ENCODE data around the gene GSK3B. TPM values are rescaled to one million over a fixed set of nuclear protein-coding genes. Genes with fewer than 3 reads are reported as not detected.

Gene GSK3B
- total RNA-seq, 3 donors from 2014 or later (not counting 1 experiment from before 2014, with no cell fraction given): 61.3 to 67.0 (median 62.7) TPM

GRCh38 chr3:120140098-120140742 lies 46.0 kb upstream of the GSK3B start:
- H3K4me3 ChIP-seq (ENCODE audit: low read length): no peak overlapping the region
- H3K27ac ChIP-seq (ENCODE audit: low read length): no peak overlapping the region
- H3K4me3 Mint-ChIP-seq: no peak overlapping the region
- WGBS (ENCODE audit: insufficient coverage): 98% methylated on average over 52 of the region's 52 CpGs
- intact Hi-C loops (cut with micrococcal nuclease): no loop called here
- no peaks in the 10 kb centered on the region for H3K36me3 Mint-ChIP-seq
- no peak overlapping the region for H3K27ac Mint-ChIP-seq
- no peaks in the 10 kb centered on the region for H3K4me1 Mint-ChIP-seq
- peaks cover 0 to 2% of the 10 kb centered on the region in 2 donors for H3K27me3 Mint-ChIP-seq (ENCODE audit: low read depth in 2 of 2)
- no peak for TF ChIP-seq CTCF (IDR thresholded peaks at IDR 0.05)
- H3K36me3 ChIP-seq (ENCODE audit: control insufficient read depth, insufficient read depth, low read length): no peaks in the 10 kb centered on the region
- no peaks in the 10 kb centered on the region for H3K4me1 ChIP-seq (ENCODE audit: control insufficient read depth, insufficient read depth, low read length)
- H3K27me3 ChIP-seq (ENCODE audit: control insufficient read depth, insufficient read depth, low read length): no peaks in the 10 kb centered on the region
- ATAC-seq: no peak
- no peaks in the 10 kb centered on the region for H3K9me3 ChIP-seq (ENCODE audit: control insufficient read depth, insufficient read depth, low read length)
- H3K9me3 Mint-ChIP-seq: no peaks in the 10 kb centered on the region
- DNase-seq: no peak

- Mint-ChIP-seq H3K4me3 (no peak overlapping the region), H3K27me3 (ENCODE audit: low read depth in 2 of 2) (peaks cover 0 to 2% of the 10 kb centered on the region in 2 donors)
- no peak for ATAC-seq
Measured at GRCh38 chr3:120139140-120139539, 44.9 kb upstream of the GSK3B start.

GRCh38 chr3:120137548-120137947 lies 43.3 kb upstream of the GSK3B start:
- H3K4me3 ChIP-seq (ENCODE audit: low read length): no peak overlapping the region
- H3K4me1 Mint-ChIP-seq: no peaks in the 10 kb centered on the region
- ATAC-seq: no peak

More at GRCh38 chr3:120139140-120139539, 44.9 kb upstream of the GSK3B start:
- Histone ChIP-seq H3K27me3 (ENCODE audit: control insufficient read depth, insufficient read depth, low read length) (no peaks in the 10 kb centered on the region), H3K36me3 (ENCODE audit: control insufficient read depth, insufficient read depth, low read length) (no peaks in the 10 kb centered on the region), H3K4me3 (ENCODE audit: low read length) (no peak overlapping the region), H3K4me1 (ENCODE audit: control insufficient read depth, insufficient read depth, low read length) (no peaks in the 10 kb centered on the region), H3K27ac (ENCODE audit: low read length) (no peak overlapping the region), H3K9me3 (ENCODE audit: control insufficient read depth, insufficient read depth, low read length) (no peaks in the 10 kb centered on the region)
- TF ChIP-seq CTCF (IDR thresholded peaks at IDR 0.05): no peak
- Mint-ChIP-seq H3K4me1 (no peaks in the 10 kb centered on the region), H3K9me3 (no peaks in the 10 kb centered on the region), H3K36me3 (no peaks in the 10 kb centered on the region), H3K27ac (no peak overlapping the region)
- intact Hi-C loops (cut with micrococcal nuclease): no loop called here
- DNase-seq: no peak
- 96% methylated on average over 4 of the region's 4 CpGs for WGBS (ENCODE audit: insufficient coverage)

More at GRCh38 chr3:120137548-120137947, 43.3 kb upstream of the GSK3B start:
- H3K4me3 Mint-ChIP-seq: no peak overlapping the region
- no peak for DNase-seq
- TF ChIP-seq CTCF (IDR thresholded peaks at IDR 0.05): no peak
- intact Hi-C loops (cut with micrococcal nuclease): no loop called here
- Histone ChIP-seq H3K36me3 (ENCODE audit: control insufficient read depth, insufficient read depth, low read length) (no peaks in the 10 kb centered on the region), H3K9me3 (ENCODE audit: control insufficient read depth, insufficient read depth, low read length) (no peaks in the 10 kb centered on the region), H3K27me3 (ENCODE audit: control insufficient read depth, insufficient read depth, low read length) (no peaks in the 10 kb centered on the region), H3K27ac (ENCODE audit: low read length) (no peak overlapping the region), H3K4me1 (ENCODE audit: control insufficient read depth, insufficient read depth, low read length) (no peaks in the 10 kb centered on the region)
- 100% methylated on average over 1 of the region's 2 CpGs for WGBS (ENCODE audit: insufficient coverage)
- no peak overlapping the region for H3K27ac Mint-ChIP-seq
- no peaks in the 10 kb centered on the region for H3K36me3 Mint-ChIP-seq
- peaks cover 0 to 2% of the 10 kb centered on the region in 2 donors for H3K27me3 Mint-ChIP-seq (ENCODE audit: low read depth in 2 of 2)
- no peaks in the 10 kb centered on the region for H3K9me3 Mint-ChIP-seq
